ENCODE results near the gene RGS7. TPM values are rescaled to one million over a fixed set of nuclear protein-coding genes. Genes with fewer than 3 reads are reported as not detected.
"Not testable (repeated sequence)": the region's sequence is repeated elsewhere in the genome, so short reads cannot be mapped to it uniquely, and the experiment has no call there.

The RGS7 gene
- total RNA-seq, 1 experiment from 2014 or later = 1.5 TPM

GRCh38 chr1:240784776-240785175 is 572.2 kb downstream of the RGS7 start:
- H4K8ac ChIP-seq (replicated peaks; ENCODE audit: insufficient read length, low read depth, low read length) = no peak overlapping the region
- H3K14ac ChIP-seq (ENCODE audit: insufficient read depth, low read length) = no peak overlapping the region
- no peak overlapping the region for H2BK12ac ChIP-seq (ENCODE audit: insufficient read length, low read depth, low read length)
- H3T11ph ChIP-seq (ENCODE audit: low read length) = no peak overlapping the region
- no peak overlapping the region for H2BK5ac ChIP-seq (ENCODE audit: insufficient read length, low read length)
- Mint-ChIP-seq H3K27me3 (ENCODE audit: low read depth) (no peaks in the 10 kb centered on the region), H3K4me1 (no peaks in the 10 kb centered on the region), H3K9me3 (peaks cover 0 to 6% of the 10 kb centered on the region in 2 experiments; a peak in 3 of 5 replicates), H3K4me3 (no peak overlapping the region), H3K27ac (no peak overlapping the region; a peak in 1 of 7 replicates), H3K36me3 (ENCODE audit: insufficient read depth in 1 of 3, low read depth in 3 of 3) (peaks cover 0 to 3% (median 2%) of the 10 kb centered on the region in 3 experiments; a peak in 1 of 7 replicates)
- no peaks in the 10 kb centered on the region for H3K79me1 ChIP-seq (ENCODE audit: insufficient read depth, low read depth, low read length, poor library complexity, severe bottlenecking)
- no peaks in the 10 kb centered on the region for H3K79me2 ChIP-seq (ENCODE audit: insufficient read depth, low read length)
- no peak overlapping the region for H3K4me2 ChIP-seq (ENCODE audit: insufficient read depth, insufficient read length, low read length)
- WGBS (ENCODE audit: extremely low coverage, insufficient read length, low lambda C conversion rate) = no CpG with 5 or more reads among the region's 2 CpGs
- no peak overlapping the region for H3K9ac ChIP-seq (ENCODE audit: extremely low read depth, insufficient read length, low read length)
- H2BK15ac ChIP-seq (ENCODE audit: low read depth, low read length) = no peak overlapping the region
- no peaks in the 10 kb centered on the region for H3K27me3 ChIP-seq (ENCODE audit: insufficient read depth, low read length)
- no peaks in the 10 kb centered on the region for H3K9me3 ChIP-seq (ENCODE audit: control insufficient read depth, low read depth, low read length)
- no peak overlapping the region for H4K91ac ChIP-seq (ENCODE audit: insufficient read length, low read depth, low read length)
- no peak for TF ChIP-seq CTCF (conservative IDR thresholded peaks at IDR 0.05)
- H4K5ac ChIP-seq (ENCODE audit: insufficient read length, low read depth, low read length) = no peak overlapping the region
- no peak for DNase-seq
- no peak overlapping the region for H3K23ac ChIP-seq (ENCODE audit: insufficient read length, low read depth, low read length)
- H3K4me1 ChIP-seq (ENCODE audit: insufficient read depth, low read length) = no peaks in the 10 kb centered on the region
- H3K4ac ChIP-seq (ENCODE audit: low read depth, low read length) = no peak overlapping the region
- no peak overlapping the region for H2AFZ ChIP-seq (ENCODE audit: low read length)
- H2BK120ac ChIP-seq (ENCODE audit: low read depth, low read length, poor library complexity, severe bottlenecking) = no peak overlapping the region
- H3K27ac ChIP-seq (ENCODE audit: insufficient read length, low read depth, low read length) = no peak overlapping the region
- no peak overlapping the region for H3K56ac ChIP-seq (ENCODE audit: insufficient read length, low read depth, low read length)
- H2AK5ac ChIP-seq (ENCODE audit: insufficient read length, low read length) = no peak overlapping the region
- H3K18ac ChIP-seq (ENCODE audit: insufficient read length, low read depth, low read length) = no peak overlapping the region
- H3K23me2 ChIP-seq (ENCODE audit: insufficient read length, low read depth, low read length, poor library complexity, severe bottlenecking) = no peaks in the 10 kb centered on the region
- no peaks in the 10 kb centered on the region for H4K20me1 ChIP-seq (ENCODE audit: control insufficient read depth, insufficient read depth, insufficient read length)
- H2BK20ac ChIP-seq (ENCODE audit: low read depth, low read length, poor library complexity, severe bottlenecking) = no peak overlapping the region

- H2AFZ ChIP-seq (ENCODE audit: low read length); H4K5ac ChIP-seq (ENCODE audit: insufficient read length, low read depth, low read length); H4K20me1 ChIP-seq (ENCODE audit: control insufficient read depth, insufficient read depth, insufficient read length); H3K9ac ChIP-seq (ENCODE audit: extremely low read depth, insufficient read length, low read length); H4K8ac ChIP-seq (replicated peaks; ENCODE audit: insufficient read length, low read depth, low read length); H3K27ac ChIP-seq (ENCODE audit: insufficient read length, low read depth, low read length); H2BK5ac ChIP-seq (ENCODE audit: insufficient read length, low read length); H3K4me1 Mint-ChIP-seq; H3K27me3 ChIP-seq (ENCODE audit: insufficient read depth, low read length); H2BK20ac ChIP-seq (ENCODE audit: low read depth, low read length, poor library complexity, severe bottlenecking); H3K27ac Mint-ChIP-seq; H4K91ac ChIP-seq (ENCODE audit: insufficient read length, low read depth, low read length); DNase-seq; H3K56ac ChIP-seq (ENCODE audit: insufficient read length, low read depth, low read length); H2BK15ac ChIP-seq (ENCODE audit: low read depth, low read length); H3K4ac ChIP-seq (ENCODE audit: low read depth, low read length); H3K23me2 ChIP-seq (ENCODE audit: insufficient read length, low read depth, low read length, poor library complexity, severe bottlenecking); H3K9me3 Mint-ChIP-seq; H3K79me2 ChIP-seq (ENCODE audit: insufficient read depth, low read length); H3K14ac ChIP-seq (ENCODE audit: insufficient read depth, low read length); H3K23ac ChIP-seq (ENCODE audit: insufficient read length, low read depth, low read length); H3K4me1 ChIP-seq (ENCODE audit: insufficient read depth, low read length); H3K36me3 Mint-ChIP-seq (ENCODE audit: insufficient read depth in 1 of 3, low read depth in 3 of 3); H3T11ph ChIP-seq (ENCODE audit: low read length); H2AK5ac ChIP-seq (ENCODE audit: insufficient read length, low read length); H3K4me2 ChIP-seq (ENCODE audit: insufficient read depth, insufficient read length, low read length); H3K4me3 Mint-ChIP-seq; H3K79me1 ChIP-seq (ENCODE audit: insufficient read depth, low read depth, low read length, poor library complexity, severe bottlenecking); H3K27me3 Mint-ChIP-seq (ENCODE audit: low read depth); H3K18ac ChIP-seq (ENCODE audit: insufficient read length, low read depth, low read length); H3K9me3 ChIP-seq (ENCODE audit: control insufficient read depth, low read depth, low read length); H2BK12ac ChIP-seq (ENCODE audit: insufficient read length, low read depth, low read length); H2BK120ac ChIP-seq (ENCODE audit: low read depth, low read length, poor library complexity, severe bottlenecking): not testable (repeated sequence)
- no CpG with 5 or more reads among the region's 7 CpGs for WGBS (ENCODE audit: extremely low coverage, insufficient read length, low lambda C conversion rate)
Measured at GRCh38 chr1:240783728-240784137, 573.3 kb downstream of the RGS7 start.
